Stimulated activated CD4-positive, alpha-beta T cell treated with anti-CD3 and anti-CD28 coated beads, Interleukin-15, amount 100 ng/mL, for 24 hours (primary cell): ENCODE measurements around the gene CLHC1.
"Not testable (repeated sequence)": the region's sequence is repeated elsewhere in the genome, so short reads cannot be mapped to it uniquely, and the experiment has no call there.

Experiments
- DNase-seq: peaks from one replicate; pipeline ENCODE4 v3.0.0-alpha.2; 2020

CLHC1 gene

DNA sequence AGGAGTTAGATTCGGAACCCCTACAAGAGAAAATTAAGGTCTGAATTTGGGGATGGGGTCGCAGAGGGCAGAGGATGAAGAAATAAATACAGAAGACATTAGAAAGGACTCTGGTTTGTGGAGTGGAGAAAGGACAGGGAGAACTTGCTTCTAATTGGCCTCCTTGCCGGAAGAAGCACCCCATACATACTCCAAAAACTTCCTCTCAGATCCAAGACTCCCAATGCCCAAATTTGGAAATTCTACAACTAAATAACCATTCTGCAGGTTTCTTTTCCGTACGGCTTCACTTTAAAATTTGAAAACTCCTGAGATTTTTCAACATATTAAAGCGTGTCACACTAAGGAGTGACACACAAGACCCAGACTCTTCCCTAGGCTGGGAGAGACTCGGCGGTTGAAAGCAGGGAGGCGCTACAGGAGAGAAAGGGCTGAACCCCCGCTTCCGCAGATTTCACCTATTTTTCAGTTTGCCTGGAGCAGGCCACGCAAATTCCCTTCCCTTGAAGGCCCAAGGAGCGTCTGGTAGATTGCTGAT is 478 bp downstream of the CLHC1 start:
- no peak for DNase-seq

DNA sequence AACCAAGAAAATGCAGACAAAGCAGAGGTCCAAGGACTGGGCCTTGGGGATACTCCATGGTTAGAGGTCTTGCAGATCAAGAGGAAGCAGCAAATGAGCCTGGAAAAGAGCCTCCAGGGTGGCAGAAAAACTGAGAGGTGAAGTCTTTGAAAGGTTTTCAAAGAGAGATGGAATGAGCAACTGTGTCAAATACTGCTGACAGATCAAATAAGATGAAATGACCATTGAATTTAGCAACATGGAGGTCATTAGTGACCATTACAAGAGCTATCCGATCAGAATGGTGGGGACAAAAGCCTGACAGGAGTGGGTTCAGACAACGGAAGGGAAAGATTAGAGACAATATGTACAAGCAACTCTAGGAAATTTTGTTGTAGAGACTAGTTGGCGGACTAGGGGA is 1.5 kb downstream of the CLHC1 start:
- DNase-seq, result no peak

GRCh38 chr2:55229221-55229620 is 2.9 kb downstream of the CLHC1 start:
- DNase-seq, result no peak

GRCh38 chr2:55228226-55228563 is 3.9 kb downstream of the CLHC1 start:
- no peak for DNase-seq

- not testable (repeated sequence) for DNase-seq
Measured at GRCh38 chr2:55227437-55228225, 4.5 kb downstream of the CLHC1 start.

- DNase-seq, result no peak
Measured at GRCh38 chr2:55225481-55226020, 6.5 kb downstream of the CLHC1 start.

DNA sequence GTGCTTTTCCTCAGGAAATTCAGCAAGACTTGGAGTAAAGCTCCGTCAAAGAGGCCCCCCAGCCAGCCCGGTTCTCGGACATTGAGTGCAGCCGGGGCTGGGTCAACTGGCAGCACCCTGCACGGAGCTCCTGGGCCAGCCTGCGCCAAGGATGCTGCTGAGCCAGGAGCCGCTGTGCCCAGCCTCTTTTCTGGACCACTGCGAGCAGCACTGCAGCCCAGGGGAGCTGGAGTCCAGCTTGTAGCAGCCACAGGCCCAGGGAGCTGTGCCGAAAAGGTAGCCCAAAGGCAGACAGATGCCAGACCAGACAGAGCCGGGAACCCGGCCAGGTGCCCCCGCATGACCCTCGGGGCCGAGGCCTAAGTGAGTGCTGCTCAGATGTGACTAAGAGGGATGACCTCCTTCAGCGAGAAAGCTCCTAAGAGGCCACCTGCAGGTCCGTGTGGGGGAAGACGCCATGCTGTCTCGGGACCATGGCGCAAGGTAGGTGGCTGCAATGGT is 7.3 kb downstream of the CLHC1 start:
- no peak for DNase-seq

DNA sequence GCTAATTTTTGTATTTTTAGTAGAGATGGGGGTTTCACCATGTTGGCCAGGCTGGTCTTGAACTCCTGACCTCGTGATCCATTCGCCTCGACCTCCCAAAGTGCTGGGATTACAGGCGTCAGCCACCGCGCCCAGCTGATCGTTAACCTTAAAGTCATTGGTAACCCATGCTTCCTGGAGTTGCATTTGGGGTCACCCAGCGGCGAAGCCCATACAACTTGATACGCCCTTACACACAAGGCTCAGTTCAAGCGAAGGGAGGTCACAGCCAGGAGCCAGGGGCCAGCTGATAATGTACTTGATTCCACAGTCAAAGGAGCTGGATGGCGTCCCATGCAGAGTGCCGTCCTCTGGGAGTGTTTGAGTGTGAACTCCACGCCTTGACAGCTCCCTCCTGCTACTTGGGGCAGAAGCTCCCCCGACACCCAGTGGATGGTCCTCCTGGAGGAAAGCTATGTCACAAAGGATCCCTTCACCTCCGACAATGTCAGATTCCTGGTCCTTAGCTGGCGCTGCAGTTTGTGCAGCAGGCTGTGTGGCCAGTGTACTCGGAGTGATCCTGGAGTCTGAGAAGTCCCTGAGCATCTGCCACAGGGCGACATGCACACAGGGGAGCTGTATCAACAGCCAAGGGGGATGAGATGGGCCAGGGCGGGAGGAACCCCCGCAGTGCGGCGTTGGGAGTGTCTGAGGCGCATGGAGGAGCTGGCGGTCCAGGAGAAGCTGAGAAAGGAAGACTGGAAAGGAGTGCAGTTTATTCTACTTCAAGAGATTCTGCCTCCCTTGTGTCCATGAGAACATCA is 7.9 kb downstream of the CLHC1 start:
- no peak for DNase-seq

- no peak for DNase-seq
Measured at GRCh38 chr2:55213822-55214221, 18.3 kb downstream of the CLHC1 start.

- no peak for DNase-seq
Measured at GRCh38 chr2:55204950-55205349, 27.1 kb downstream of the CLHC1 start.

DNA sequence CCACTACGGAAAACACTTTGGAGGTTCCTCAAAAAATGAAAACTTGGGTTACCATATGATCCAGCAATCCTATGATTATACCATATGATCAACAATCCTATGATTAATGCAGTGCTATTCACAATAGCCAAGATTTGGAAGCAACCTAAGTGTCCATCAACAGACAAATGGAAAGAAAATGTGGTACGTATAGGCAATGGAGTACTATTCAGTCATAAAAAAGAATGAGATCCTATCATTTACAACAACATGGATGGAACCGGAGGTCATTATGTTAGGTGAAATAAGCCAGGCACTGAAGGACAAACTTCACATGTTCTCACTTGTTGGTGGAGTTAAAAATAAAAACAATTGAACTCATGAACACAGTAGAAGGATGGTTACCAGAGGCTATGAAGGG is 27.6 kb downstream of the CLHC1 start:
- DNase-seq, result no peak

DNA sequence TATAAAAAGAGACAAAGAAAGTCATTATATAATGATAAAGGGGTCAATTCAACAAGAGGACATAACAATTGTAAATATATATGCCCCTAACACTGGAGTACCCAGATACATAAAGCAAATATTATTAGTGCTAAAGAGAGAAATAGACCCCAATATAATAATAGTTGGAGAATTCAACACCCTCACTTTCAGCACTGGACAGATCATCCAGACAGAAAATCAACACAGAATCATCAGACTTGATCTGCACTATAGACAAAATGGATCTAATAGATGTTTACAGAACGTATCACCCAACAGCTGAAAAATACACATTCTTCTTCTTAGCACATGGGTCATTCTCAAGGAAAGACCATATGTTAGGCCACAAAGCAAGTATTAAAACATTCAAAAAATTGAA is 31.7 kb downstream of the CLHC1 start:
- no peak for DNase-seq

DNA sequence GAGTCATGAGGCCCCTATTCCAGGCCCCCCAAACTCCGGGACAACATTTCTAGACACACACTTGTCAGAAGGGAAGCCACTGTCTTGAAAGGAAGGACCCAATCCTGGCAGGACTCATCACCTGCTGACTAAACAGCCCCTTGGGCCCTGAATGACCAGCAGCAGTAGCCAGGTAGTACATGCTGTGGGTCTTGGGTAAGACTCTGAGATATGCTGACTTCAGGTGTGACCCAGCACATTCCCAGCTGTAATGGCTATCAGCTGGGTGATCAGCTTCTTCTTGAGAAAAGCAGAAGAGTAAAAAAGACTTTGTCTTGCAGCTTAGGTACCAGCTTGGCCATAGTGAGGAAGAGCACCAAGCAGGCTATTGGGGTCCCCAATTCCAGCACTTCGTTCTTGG is 35.6 kb downstream of the CLHC1 start:
- no peak for DNase-seq

GRCh38 chr2:55191888-55192287 is 40.2 kb downstream of the CLHC1 start:
- not testable (repeated sequence) for DNase-seq

- DNase-seq, result not testable (repeated sequence)
Measured at GRCh38 chr2:55186837-55187236, 45.3 kb downstream of the CLHC1 start.

DNA sequence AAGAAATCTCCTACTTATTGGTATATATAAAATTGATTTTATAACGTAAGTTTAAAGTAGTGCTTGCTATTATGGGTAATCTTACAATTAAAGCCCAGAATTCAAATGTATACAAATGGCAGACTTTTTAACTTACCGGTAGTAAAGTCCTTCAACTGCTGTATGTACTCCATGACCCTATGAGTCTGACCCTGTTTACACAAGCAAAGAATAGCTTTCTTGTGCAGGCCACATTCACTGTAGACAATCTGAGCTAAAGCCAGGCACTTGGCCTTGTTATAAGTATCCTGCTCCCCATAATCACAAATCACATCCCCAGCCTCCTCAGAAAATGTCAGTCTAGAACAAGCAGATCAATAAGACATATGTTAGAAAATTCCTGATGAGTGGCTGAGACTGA is 51.7 kb downstream of the CLHC1 start:
- no peak for DNase-seq

GRCh38 chr2:55176094-55176415 is 56.0 kb downstream of the CLHC1 start:
- DNase-seq, result no peak

- DNase-seq, result no peak
Measured at GRCh38 chr2:55175254-55176093, 56.6 kb downstream of the CLHC1 start.

GRCh38 chr2:55173438-55174054 is 58.5 kb downstream of the CLHC1 start:
- no peak for DNase-seq

- DNase-seq, result no peak
Measured at GRCh38 chr2:55169915-55170314, 62.2 kb downstream of the CLHC1 start.

DNA sequence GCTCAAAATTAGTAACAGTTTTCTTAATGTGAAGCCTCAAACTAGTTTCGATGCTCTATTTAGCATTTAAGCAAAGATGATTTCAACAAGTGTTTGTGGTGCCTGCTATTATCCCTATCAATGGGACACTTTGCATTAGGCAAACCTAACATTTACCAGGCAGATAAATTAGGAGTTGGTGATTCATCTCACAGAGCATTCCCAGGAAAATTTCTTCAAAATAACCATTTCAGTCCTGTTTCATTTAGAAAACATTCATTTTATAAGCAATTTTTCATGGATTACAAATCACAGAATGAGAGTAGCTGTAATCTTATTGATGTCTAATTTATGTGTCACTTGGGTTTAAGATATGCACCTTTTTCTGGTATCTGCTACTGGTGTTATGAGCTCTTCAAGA is 62.7 kb downstream of the CLHC1 start:
- DNase-seq, result no peak
